ENCODE results near the gene KCNH2. TPM values are rescaled to one million over a fixed set of nuclear protein-coding genes. Genes with fewer than 3 reads are reported as not detected.

KCNH2 gene
- total RNA-seq, 1 donor from 2014 or later, result 3.6 TPM

GRCh38 chr7:150974468-150975391 is 3.4 kb downstream of the KCNH2 start:
- DNase-seq, result peak; percentile 77
- Histone ChIP-seq H3K4me3 (peak overlapping the region; percentile 50), H3K27ac (peak overlapping the region; percentile 24), H3K9me3 (no peaks in the 10 kb centered on the region), H3K4me1 (peaks cover 19% of the 10 kb centered on the region), H3K36me3 (no peaks in the 10 kb centered on the region), H3K27me3 (peaks cover 46% of the 10 kb centered on the region)
- ATAC-seq, result peak; percentile 51
- TF ChIP-seq CTCF (IDR thresholded peaks at IDR 0.05), result no peak
- intact Hi-C loops (cut with DNase I), result no loop called here

GRCh38 chr7:150973571-150974451 is 4.3 kb downstream of the KCNH2 start:
- Histone ChIP-seq H3K4me3 (peak overlapping the region; percentile 50), H3K27me3 (peaks cover 41% of the 10 kb centered on the region), H3K27ac (no peak overlapping the region), H3K36me3 (no peaks in the 10 kb centered on the region), H3K4me1 (peaks cover 19% of the 10 kb centered on the region), H3K9me3 (no peaks in the 10 kb centered on the region)
- DNase-seq, result no peak
- TF ChIP-seq CTCF (IDR thresholded peaks at IDR 0.05), result no peak
- intact Hi-C loops (cut with DNase I), result no loop called here
- ATAC-seq, result no peak

- peaks cover 41% of the 10 kb centered on the region for H3K27me3 ChIP-seq
- TF ChIP-seq CTCF (IDR thresholded peaks at IDR 0.05), result no peak
- no peaks in the 10 kb centered on the region for H3K36me3 ChIP-seq
- ATAC-seq (peak; percentile 5), DNase-seq (no peak)
- peaks cover 19% of the 10 kb centered on the region for H3K4me1 ChIP-seq
- H3K27ac ChIP-seq, result no peak overlapping the region
- intact Hi-C loops (cut with DNase I), result no loop called here
- H3K9me3 ChIP-seq, result no peaks in the 10 kb centered on the region
- H3K4me3 ChIP-seq, result no peak overlapping the region
Observed at GRCh38 chr7:150972741-150973140, 5.4 kb downstream of the KCNH2 start.

- Histone ChIP-seq H3K4me1 (peaks cover 19% of the 10 kb centered on the region), H3K27me3 (peaks cover 34% of the 10 kb centered on the region), H3K36me3 (no peaks in the 10 kb centered on the region), H3K27ac (no peak overlapping the region), H3K9me3 (no peaks in the 10 kb centered on the region), H3K4me3 (no peak overlapping the region)
- TF ChIP-seq CTCF (IDR thresholded peaks at IDR 0.05), result no peak
- ATAC-seq, result peak; percentile 34
- intact Hi-C loops (cut with DNase I), result no loop called here
- DNase-seq, result no peak
Observed at GRCh38 chr7:150972023-150972468, 6.1 kb downstream of the KCNH2 start.

GRCh38 chr7:150971242-150972022 is 6.7 kb downstream of the KCNH2 start:
- DNase-seq (no peak), ATAC-seq (no peak)
- Histone ChIP-seq H3K9me3 (no peaks in the 10 kb centered on the region), H3K4me1 (peaks cover 19% of the 10 kb centered on the region), H3K27me3 (peaks cover 28% of the 10 kb centered on the region), H3K27ac (no peak overlapping the region), H3K36me3 (no peaks in the 10 kb centered on the region), H3K4me3 (no peak overlapping the region)
- TF ChIP-seq CTCF (IDR thresholded peaks at IDR 0.05), result no peak
- intact Hi-C loops (cut with DNase I), result no loop called here

All from upper lobe of right lung (tissue), 1 donor.